HepG2 (cell line): ENCODE results near the gene RNFT2. TPM values are rescaled to one million over a fixed set of nuclear protein-coding genes. Genes with fewer than 3 reads are reported as not detected.

ENCODE experiments used
- AHR ChIP-seq: IDR thresholded peaks from 2 replicates; pipeline ENCODE4 v1.6.1; 2018; ENCODE audit warnings: missing genetic modification reagents, missing compliant biosample characterization
- ESRRA ChIP-seq: sonication (generic); formaldehyde crosslinking; IDR thresholded peaks from 2 replicates; pipeline ENCODE4 v1.5.1; 2020; ENCODE audit warnings: mild to moderate bottlenecking, low read depth, missing genetic modification reagents
- GZF1 ChIP-seq: sonication (generic); formaldehyde crosslinking; IDR thresholded peaks from 2 replicates; pipeline ENCODE4 v1.5.1; 2020; ENCODE audit warnings: mild to moderate bottlenecking, missing genetic modification reagents
- HNRNPK ChIP-seq: fragments of 200-400 bp; formaldehyde crosslinking; IDR thresholded peaks from 2 replicates; pipeline ENCODE4 v1.6.1; 2018; ENCODE audit warnings: low read length, low read depth, moderate library complexity, mild to moderate bottlenecking; ENCODE audit not compliant: poor library complexity, severe bottlenecking
- HOXA3 ChIP-seq: sonication (generic); formaldehyde crosslinking; IDR thresholded peaks from 2 replicates; pipeline ENCODE4 v1.5.0; 2020; ENCODE audit warnings: missing genetic modification reagents
- KLF13 ChIP-seq: sonication (generic); formaldehyde crosslinking; IDR thresholded peaks from 2 replicates; pipeline ENCODE4 v1.4.0; 2020; ENCODE audit warnings: mild to moderate bottlenecking, missing genetic modification reagents
- KMT2A ChIP-seq: sonication (generic); formaldehyde crosslinking; IDR thresholded peaks from 2 replicates; pipeline ENCODE4 v1.4.0; 2020; ENCODE audit warnings: missing genetic modification reagents
- NPAS2 ChIP-seq: sonication (generic); formaldehyde crosslinking; IDR thresholded peaks from 2 replicates; pipeline ENCODE4 v1.8.0; 2022; ENCODE audit warnings: mild to moderate bottlenecking, missing genetic modification reagents, borderline replicate concordance
- NR1H2 ChIP-seq: sonication (generic); formaldehyde crosslinking; IDR thresholded peaks from 2 replicates; pipeline ENCODE4 v1.8.1; 2022; ENCODE audit warnings: low read depth, missing genetic modification reagents, borderline replicate concordance
- RBM22 ChIP-seq: fragments of 200-400 bp; formaldehyde crosslinking; optimal IDR thresholded peaks from 2 replicates; pipeline ENCODE3; 2017; ENCODE audit warnings: mild to moderate bottlenecking, low read length, moderate library complexity
- SPEN ChIP-seq: sonication (generic); formaldehyde crosslinking; IDR thresholded peaks from 2 replicates; pipeline ENCODE4 v1.5.1; 2020; ENCODE audit warnings: low read depth, mild to moderate bottlenecking, missing genetic modification reagents
- THAP11 ChIP-seq: IDR thresholded peaks from 2 replicates; pipeline ENCODE4 v1.6.1; 2016; ENCODE audit warnings: missing biosample characterization, missing genetic modification reagents
- TSC22D2 ChIP-seq: sonication (generic); formaldehyde crosslinking; IDR thresholded peaks from 2 replicates; pipeline ENCODE4 v1.5.1; 2020; ENCODE audit warnings: missing genetic modification reagents, mild to moderate bottlenecking, borderline replicate concordance
- XBP1 ChIP-seq: sonication (generic); formaldehyde crosslinking; IDR thresholded peaks from 2 replicates; pipeline ENCODE4 v1.5.0; 2020; ENCODE audit warnings: missing genetic modification reagents
- ZNF143 ChIP-seq: sonication (generic); formaldehyde crosslinking; IDR thresholded peaks from 2 replicates; pipeline ENCODE4 v1.4.0; 2020; ENCODE audit warnings: missing genetic modification reagents
- ZNF180 ChIP-seq: sonication (generic); formaldehyde crosslinking; IDR thresholded peaks from 2 replicates; pipeline ENCODE4 v1.4.0; 2020; ENCODE audit warnings: low read depth, missing genetic modification reagents, borderline replicate concordance
- ZNF33A ChIP-seq: sonication (generic); formaldehyde crosslinking; IDR thresholded peaks from 2 replicates; pipeline ENCODE4 v1.5.1; 2020; ENCODE audit warnings: missing genetic modification reagents, mild to moderate bottlenecking, moderate library complexity, borderline replicate concordance
- ZNF749 ChIP-seq: sonication (generic); formaldehyde crosslinking; IDR thresholded peaks from 2 replicates; pipeline ENCODE4 v1.8.0; 2022; ENCODE audit warnings: mild to moderate bottlenecking, missing genetic modification reagents, moderate library complexity, borderline replicate concordance
- polyA plus RNA-seq, 8 experiments: library from polyadenylated mRNA; depleted of rRNA in 3 of 8; stranded (reverse) in 7 of 8; unstranded in 1 of 8; fragments of >200 nt; fragmentation: Illumina TruSeq in 4 of 8; extraction: Trizol in 4 of 8; gene quantifications; 2 replicates each; pipeline versions ENCODE4 v1.2.1 to v1.2.3, GENCODE V29; 2011 to 2016; ENCODE audit warnings: low read depth in 4 of 8, missing spikeins in 1 of 8, mixed read lengths in 1 of 8; ENCODE audit not compliant: insufficient read depth in 1 of 8
- total RNA-seq, 5 experiments: library from RNA; depleted of rRNA; stranded (reverse); fragments of >200 nt; fragmentation: Illumina TruSeq; extraction: Trizol; gene quantifications; 2 replicates each; pipeline ENCODE4 v1.2.3, GENCODE V29; 2016; ENCODE audit warnings: low read depth in 1 of 5
- TF ChIP-seq, protein P1 (sequence below): sonication (generic); formaldehyde crosslinking; IDR thresholded peaks from 2 replicates; pipeline ENCODE4 v1.5.1; 2020; ENCODE audit warnings: missing genetic modification reagents, mild to moderate bottlenecking, borderline replicate concordance
- TF ChIP-seq, protein P2 (sequence below): IDR thresholded peaks from 2 replicates; pipeline ENCODE4 v1.6.1; 2012; ENCODE audit warnings: low read depth, low read length, improper control_type of control experiment
- TF ChIP-seq, protein P3 (sequence below): sonication (generic); formaldehyde crosslinking; IDR thresholded peaks from 2 replicates; pipeline ENCODE4 v1.4.0; 2020; ENCODE audit warnings: missing genetic modification reagents, borderline replicate concordance

The RNFT2 gene
- total and polyA plus RNA-seq, 2 of the 13 experiments (the other 11 are each of a cell fraction or from before 2014, with no cell fraction given), result 3.3 to 8.3 TPM

DNA sequence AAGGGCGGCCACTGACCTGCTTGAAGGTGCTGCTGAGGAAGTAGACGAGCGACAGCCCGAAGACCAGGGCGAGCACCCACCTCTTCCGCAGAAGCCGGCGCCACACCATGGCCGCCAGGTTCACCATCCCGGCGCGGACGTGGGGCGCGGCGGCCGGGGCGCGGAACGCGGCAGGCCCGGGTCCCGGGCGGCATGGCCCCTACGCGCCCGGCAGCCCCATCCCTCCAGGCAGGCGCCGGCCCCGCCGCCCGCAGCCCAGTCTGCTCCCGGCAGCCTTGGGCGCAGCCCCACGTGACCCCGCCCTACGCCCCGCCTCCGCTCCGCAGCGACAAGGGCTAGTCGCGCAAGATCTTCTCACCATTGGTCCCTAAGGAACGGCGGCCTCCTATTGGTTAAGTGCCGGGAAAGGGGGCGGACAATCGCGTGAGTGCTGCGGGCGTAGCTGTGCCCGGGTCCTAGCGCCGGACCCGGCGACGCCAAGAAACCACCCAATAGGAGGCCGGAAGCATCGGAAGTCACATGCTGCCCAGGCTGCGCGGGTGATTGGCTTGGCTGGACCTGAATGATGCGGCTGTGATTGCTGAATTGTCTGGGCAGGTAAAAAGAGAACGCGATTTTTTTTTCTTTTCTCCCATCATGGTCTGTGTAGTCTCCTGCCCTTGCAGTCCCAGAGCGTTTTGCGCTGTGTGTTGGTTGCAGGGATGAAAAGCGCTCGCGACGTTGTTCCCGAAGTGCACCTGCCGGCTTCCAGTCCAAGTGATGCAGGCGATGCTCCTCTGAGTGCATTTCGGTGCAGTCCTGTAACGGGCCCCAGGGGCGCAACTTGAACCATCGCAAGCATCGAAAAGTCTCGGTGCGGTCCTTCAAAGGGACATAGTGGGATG, at the start of gene RNFT2, which contains the start of gene SPRING1 (continued):
- TF ChIP-seq, protein P1, sequence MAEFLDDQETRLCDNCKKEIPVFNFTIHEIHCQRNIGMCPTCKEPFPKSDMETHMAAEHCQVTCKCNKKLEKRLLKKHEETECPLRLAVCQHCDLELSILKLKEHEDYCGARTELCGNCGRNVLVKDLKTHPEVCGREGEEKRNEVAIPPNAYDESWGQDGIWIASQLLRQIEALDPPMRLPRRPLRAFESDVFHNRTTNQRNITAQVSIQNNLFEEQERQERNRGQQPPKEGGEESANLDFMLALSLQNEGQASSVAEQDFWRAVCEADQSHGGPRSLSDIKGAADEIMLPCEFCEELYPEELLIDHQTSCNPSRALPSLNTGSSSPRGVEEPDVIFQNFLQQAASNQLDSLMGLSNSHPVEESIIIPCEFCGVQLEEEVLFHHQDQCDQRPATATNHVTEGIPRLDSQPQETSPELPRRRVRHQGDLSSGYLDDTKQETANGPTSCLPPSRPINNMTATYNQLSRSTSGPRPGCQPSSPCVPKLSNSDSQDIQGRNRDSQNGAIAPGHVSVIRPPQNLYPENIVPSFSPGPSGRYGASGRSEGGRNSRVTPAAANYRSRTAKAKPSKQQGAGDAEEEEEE (CRISPR knock-in tag), result no peak
- no peak for TF ChIP-seq GZF1
- no peak for TF ChIP-seq ZNF33A (CRISPR knock-in tag)
- 0 out of 2 replicates have a peak, but pooled peaks have one; percentile 58 for TF ChIP-seq ZNF749 (CRISPR knock-in tag)
- TF ChIP-seq, protein P2, sequence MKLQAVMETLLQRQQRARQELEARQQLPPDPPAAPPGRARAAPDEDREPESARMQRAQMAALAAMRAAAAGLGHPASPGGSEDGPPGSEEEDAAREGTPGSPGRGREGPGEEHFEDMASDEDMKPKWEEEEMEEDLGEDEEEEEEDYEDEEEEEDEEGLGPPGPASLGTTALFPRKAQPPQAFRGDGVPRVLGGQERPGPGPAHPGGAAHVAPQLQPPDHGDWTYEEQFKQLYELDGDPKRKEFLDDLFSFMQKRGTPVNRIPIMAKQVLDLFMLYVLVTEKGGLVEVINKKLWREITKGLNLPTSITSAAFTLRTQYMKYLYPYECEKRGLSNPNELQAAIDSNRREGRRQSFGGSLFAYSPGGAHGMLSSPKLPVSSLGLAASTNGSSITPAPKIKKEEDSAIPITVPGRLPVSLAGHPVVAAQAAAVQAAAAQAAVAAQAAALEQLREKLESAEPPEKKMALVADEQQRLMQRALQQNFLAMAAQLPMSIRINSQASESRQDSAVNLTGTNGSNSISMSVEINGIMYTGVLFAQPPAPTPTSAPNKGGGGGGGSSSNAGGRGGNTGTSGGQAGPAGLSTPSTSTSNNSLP, result no peak; the same call in 1 of the 2 replicates
- TF ChIP-seq HOXA3 (CRISPR knock-in tag), result peak; percentile 83; the same call in 1 of the 2 replicates
- TF ChIP-seq SPEN, result peak; percentile 91
- no peak for TF ChIP-seq ESRRA (CRISPR knock-in tag)
- TF ChIP-seq KMT2A (CRISPR knock-in tag), result peak; percentile 78; the same call in 1 of the 2 replicates
- TF ChIP-seq NR1H2, result no peak
- no peak for TF ChIP-seq TSC22D2 (CRISPR knock-in tag)
- TF ChIP-seq XBP1, result no peak
- no peak for TF ChIP-seq RBM22
- no peak for TF ChIP-seq AHR (CRISPR knock-in tag)
- peak; percentile 62 for TF ChIP-seq HNRNPK
- TF ChIP-seq ZNF180 (CRISPR knock-in tag), result no peak
- TF ChIP-seq ZNF143 (CRISPR knock-in tag), result peak; percentile 79
- TF ChIP-seq KLF13, result no peak
- TF ChIP-seq NPAS2 (CRISPR knock-in tag), result no peak
- TF ChIP-seq, protein P3, sequence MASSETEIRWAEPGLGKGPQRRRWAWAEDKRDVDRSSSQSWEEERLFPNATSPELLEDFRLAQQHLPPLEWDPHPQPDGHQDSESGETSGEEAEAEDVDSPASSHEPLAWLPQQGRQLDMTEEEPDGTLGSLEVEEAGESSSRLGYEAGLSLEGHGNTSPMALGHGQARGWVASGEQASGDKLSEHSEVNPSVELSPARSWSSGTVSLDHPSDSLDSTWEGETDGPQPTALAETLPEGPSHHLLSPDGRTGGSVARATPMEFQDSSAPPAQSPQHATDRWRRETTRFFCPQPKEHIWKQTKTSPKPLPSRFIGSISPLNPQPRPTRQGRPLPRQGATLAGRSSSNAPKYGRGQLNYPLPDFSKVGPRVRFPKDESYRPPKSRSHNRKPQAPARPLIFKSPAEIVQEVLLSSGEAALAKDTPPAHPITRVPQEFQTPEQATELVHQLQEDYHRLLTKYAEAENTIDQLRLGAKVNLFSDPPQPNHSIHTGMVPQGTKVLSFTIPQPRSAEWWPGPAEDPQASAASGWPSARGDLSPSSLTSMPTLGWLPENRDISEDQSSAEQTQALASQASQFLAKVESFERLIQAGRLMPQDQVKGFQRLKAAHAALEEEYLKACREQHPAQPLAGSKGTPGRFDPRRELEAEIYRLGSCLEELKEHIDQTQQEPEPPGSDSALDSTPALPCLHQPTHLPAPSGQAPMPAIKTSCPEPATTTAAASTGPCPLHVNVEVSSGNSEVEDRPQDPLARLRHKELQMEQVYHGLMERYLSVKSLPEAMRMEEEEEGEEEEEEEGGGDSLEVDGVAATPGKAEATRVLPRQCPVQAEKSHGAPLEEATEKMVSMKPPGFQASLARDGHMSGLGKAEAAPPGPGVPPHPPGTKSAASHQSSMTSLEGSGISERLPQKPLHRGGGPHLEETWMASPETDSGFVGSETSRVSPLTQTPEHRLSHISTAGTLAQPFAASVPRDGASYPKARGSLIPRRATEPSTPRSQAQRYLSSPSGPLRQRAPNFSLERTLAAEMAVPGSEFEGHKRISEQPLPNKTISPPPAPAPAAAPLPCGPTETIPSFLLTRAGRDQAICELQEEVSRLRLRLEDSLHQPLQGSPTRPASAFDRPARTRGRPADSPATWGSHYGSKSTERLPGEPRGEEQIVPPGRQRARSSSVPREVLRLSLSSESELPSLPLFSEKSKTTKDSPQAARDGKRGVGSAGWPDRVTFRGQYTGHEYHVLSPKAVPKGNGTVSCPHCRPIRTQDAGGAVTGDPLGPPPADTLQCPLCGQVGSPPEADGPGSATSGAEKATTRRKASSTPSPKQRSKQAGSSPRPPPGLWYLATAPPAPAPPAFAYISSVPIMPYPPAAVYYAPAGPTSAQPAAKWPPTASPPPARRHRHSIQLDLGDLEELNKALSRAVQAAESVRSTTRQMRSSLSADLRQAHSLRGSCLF (CRISPR knock-in tag), result no peak
- TF ChIP-seq THAP11 (CRISPR knock-in tag), result peak; percentile 85
